ENCODE measurements around the gene KTN1.

GRCh38 chr14:55580470-55581341 lies 699 bp downstream of the KTN1 start:
- TF ChIP-seq EZH2 (IDR thresholded peaks at IDR 0.05; ENCODE audit: borderline replicate concordance) (no peak), EZH2phosphoT487 (IDR thresholded peaks at IDR 0.05; ENCODE audit: low read depth, severe bottlenecking, unreplicated experiment) (no peak), CTCF (IDR thresholded peaks at IDR 0.05; ENCODE audit: poor library complexity) (no peak)

Measured in hepatocyte (in vitro differentiated cells).